NCI-H2107 treated with DMSO at 0.1 percent for 48 hours (cell line): ENCODE measurements around the gene AANAT.

Experiments used
- DNase-seq: peaks from one replicate; lab custom pipeline; 2025; ENCODE audit not compliant: unreplicated experiment; lab: John Stamatoyannopoulos, UW

Gene AANAT

GRCh38 chr17:76467809-76468633 is 618 bp downstream of the AANAT start:
- DNase-seq: no peak

- DNase-seq: no peak
These were observed 1.2 kb downstream of the AANAT start for GRCh38 chr17:76468634-76469010.

DNA sequence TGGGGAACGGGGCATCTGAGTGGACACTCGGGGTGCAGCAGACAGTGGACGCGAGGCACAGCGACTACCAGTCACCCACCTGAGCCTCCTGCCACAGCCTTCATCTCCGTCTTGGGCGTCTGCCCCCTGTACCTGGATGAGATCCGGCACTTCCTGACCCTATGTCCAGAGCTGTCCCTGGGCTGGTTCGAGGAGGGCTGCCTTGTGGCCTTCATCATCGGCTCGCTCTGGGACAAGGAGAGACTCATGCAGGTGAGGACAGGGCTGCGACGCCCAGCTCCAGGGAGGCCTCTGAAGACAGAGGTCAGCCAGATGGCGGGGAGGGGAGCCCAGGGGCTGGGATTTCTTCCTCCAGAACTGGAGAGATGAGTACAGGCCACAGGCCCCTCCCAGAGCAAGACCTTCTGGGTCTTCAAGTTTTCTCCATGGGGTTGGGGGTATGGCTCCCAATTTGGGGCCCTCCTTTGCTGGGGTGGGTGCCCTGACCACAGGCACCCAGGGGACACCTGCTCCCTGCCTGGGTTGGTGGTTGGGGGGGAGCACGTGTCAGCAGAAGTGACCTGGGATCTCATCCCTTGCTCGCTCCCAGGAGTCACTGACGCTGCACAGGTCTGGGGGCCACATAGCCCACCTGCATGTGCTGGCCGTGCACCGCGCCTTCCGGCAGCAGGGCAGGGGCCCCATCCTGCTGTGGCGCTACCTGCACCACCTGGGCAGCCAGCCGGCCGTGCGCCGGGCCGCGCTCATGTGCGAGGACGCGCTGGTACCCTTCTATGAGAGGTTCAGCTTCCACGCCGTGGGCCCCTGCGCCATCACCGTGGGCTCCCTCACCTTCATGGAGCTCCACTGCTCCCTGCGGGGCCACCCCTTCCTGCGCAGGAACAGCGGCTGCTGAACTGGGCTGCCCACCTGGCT is 1.9 kb downstream of the AANAT start:
- DNase-seq: no peak

GRCh38 chr17:76469991-76470739 is 2.8 kb downstream of the AANAT start:
- no peak for DNase-seq

GRCh38 chr17:76471498-76472257 is 4.3 kb downstream of the AANAT start:
- DNase-seq: no peak

DNA sequence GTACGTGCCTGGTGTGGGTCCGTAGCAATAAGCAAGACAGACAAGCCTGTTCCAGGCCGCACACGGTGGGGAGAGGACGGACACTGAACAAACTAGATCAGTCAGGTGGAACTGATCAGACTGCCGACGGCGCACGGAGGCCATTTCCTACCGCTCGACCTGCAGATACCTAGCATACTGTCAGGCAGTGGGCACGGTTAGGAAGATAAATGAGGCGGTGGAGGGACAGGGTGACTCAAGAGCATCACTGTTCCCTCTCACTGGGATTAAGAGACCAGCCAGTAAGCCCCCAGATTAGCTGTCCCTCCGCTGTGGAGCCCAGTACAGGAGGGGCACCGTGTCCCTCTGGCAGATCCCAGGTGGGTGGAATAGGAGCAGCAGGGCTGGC is 4.8 kb downstream of the AANAT start:
- no peak for DNase-seq

DNA sequence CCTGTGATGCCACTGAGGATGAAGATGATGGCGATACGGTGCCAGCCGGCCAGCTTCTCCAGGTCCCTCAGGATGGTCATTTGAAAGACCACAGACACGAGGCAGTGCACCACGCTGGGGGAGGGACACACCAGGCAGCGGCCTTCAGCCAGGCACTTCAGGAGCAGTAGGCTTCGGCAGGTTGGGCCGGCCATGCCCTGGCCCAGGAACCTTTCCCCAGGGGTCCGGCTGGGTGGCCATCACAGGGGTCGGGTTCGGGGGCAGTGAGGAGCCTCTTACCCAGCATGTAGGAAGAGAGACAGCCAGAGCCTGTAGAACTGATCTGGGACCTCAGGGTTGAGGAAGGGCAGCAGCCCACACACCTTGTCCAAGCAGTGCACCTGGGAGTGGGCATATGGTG is 5.3 kb downstream of the AANAT start:
- no peak for DNase-seq

GRCh38 chr17:76473541-76473985 is 6.2 kb downstream of the AANAT start:
- no peak for DNase-seq

- DNase-seq: no peak
These were observed 6.8 kb downstream of the AANAT start for GRCh38 chr17:76474238-76474637.

DNA sequence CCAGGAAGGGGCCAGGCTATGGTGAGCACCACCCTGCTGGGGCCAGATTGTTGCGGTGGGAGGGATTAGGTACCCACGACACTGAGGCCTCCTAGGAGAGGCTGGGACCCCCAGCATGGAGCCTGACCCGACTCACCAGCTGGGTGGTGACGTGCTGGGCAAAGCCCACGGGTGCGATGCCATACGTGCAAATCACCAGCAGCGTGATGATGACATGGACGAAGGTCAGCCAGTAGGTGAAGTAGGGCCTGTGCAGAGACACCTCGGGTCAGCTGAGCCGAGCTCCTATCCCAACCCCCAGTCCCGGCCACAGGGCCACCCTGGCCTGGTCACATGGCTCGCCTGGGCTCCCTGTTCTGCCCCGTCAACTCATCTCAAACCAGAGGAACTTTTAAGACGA is 7.5 kb downstream of the AANAT start:
- DNase-seq: no peak

DNA sequence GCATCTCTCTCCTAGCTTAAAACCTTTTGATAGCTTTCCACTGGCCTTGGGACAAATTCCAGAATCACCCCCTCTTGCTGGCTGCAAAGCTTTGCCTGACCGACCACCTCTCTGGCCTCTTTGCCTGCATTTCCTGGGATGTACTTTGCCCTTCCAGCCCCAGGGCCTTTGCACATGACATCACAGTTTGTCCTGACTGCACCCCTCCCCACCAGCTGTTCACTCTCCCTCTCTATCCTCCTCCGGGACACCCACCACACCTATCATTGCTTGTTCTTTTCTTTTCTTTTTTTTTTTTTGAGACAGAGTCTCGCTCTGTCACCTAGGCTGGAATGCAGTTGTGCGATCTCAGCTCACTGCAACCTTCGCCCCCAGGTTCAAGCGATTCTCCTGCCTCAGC is 7.9 kb downstream of the AANAT start:
- DNase-seq: no peak

GRCh38 chr17:76476736-76477135 is 9.3 kb downstream of the AANAT start:
- DNase-seq: no peak

DNA sequence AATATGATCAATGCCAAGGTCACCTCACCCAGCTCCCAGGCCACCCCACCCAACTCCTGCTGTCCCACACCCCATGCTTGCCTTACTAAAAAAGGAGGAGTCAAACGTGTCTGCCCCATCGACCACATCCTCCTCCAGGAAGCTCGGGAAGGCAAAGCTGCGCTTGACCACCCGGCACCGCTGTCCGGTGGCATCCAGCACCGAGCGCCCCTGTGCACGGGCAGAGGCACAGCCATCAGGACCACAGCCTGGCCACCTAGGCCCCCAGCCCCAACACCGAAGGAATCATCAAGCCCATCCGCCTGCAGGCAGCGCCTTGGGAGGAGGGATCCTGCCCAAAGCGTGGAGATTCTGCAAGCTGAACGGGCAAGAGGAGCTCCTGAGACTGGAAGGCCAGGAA is 10.2 kb downstream of the AANAT start:
- no peak for DNase-seq

- no peak for DNase-seq
These were observed 10.7 kb downstream of the AANAT start for GRCh38 chr17:76478097-76478496.

GRCh38 chr17:76478730-76479514 is 11.5 kb downstream of the AANAT start:
- no peak for DNase-seq

- DNase-seq: no peak
These were observed 12.2 kb downstream of the AANAT start for GRCh38 chr17:76479515-76480060.

GRCh38 chr17:76480632-76481031 is 13.2 kb downstream of the AANAT start:
- DNase-seq: no peak

GRCh38 chr17:76481071-76481655 is 13.8 kb downstream of the AANAT start:
- DNase-seq: no peak

- DNase-seq: no peak
These were observed 16.9 kb downstream of the AANAT start for GRCh38 chr17:76484228-76484725.
